Measurements from ENCODE around the gene ZNF276. TPM values are rescaled to one million over a fixed set of nuclear protein-coding genes. Genes with fewer than 3 reads are reported as not detected.

The ZNF276 gene
- polyA plus RNA-seq, 1 of the 3 experiments (the other 2 are of a cell fraction) = 24.9 TPM

GRCh38 chr16:89704281-89704680 is 17.1 kb upstream of the ZNF276 start:
- WGBS (ENCODE audit: low lambda C conversion rate) = 87% methylated on average over 13 of the region's 13 CpGs
- Histone ChIP-seq H3K79me2 (ENCODE audit: insufficient read depth) (no peaks in the 10 kb centered on the region), H3K27ac (ENCODE audit: low read depth in 2 of 2, low read length in 1 of 2) (no peak overlapping the region), H3K9ac (no peak overlapping the region), H4K20me1 (ENCODE audit: insufficient read depth) (peaks cover 8% of the 10 kb centered on the region), H3K27me3 (ENCODE audit: insufficient read depth) (no peaks in the 10 kb centered on the region), H3K9me3 (no peaks in the 10 kb centered on the region), H2AFZ (ENCODE audit: low read depth) (no peak overlapping the region), H3K36me3 (replicated peaks in 1 of 2; ENCODE audit: control insufficient read depth in 1 of 2, insufficient read depth in 2 of 2, low read length in 1 of 2) (peaks cover 0 to under 1% of the 10 kb centered on the region in 2 experiments), H3K4me3 (ENCODE audit: low read depth in 2 of 2, low read length in 1 of 2) (no peak overlapping the region), H3K4me2 (no peak overlapping the region), H3K9me2 (no peaks in the 10 kb centered on the region), H3F3A (replicated peaks; ENCODE audit: insufficient read depth) (peaks cover 20% of the 10 kb centered on the region), H3K4me1 (ENCODE audit: control insufficient read depth in 1 of 2, insufficient read depth in 2 of 2, low read depth in 1 of 2, low read length in 1 of 2) (peaks cover 9 to 16% of the 10 kb centered on the region in 2 experiments; a peak in 2 of 4 replicates)
- DNase-seq = no peak
- ChIA-PET CTCF (interaction anchor here (1.4 kb wide), 1 partner anchor 18 kb away, joined by 3 read pairs; the partner anchor contains the start of gene CDK10), POLR2A (no interaction called here)
- TF ChIP-seq CTCF (IDR thresholded peaks at IDR 0.05) (no peak), MAX (IDR thresholded peaks at IDR 0.05; ENCODE audit: low read depth) (no peak), RXRA (IDR thresholded peaks at IDR 0.05; ENCODE audit: borderline replicate concordance, low read depth) (no peak), CHD2 (IDR thresholded peaks at IDR 0.05; ENCODE audit: low read length, partially characterized antibody) (no peak), POLR2AphosphoS5 (IDR thresholded peaks at IDR 0.05; ENCODE audit: low read depth, low read length) (no peak), IRF3 (IDR thresholded peaks at IDR 0.05; ENCODE audit: low read depth, low read length) (no peak), FOXM1 (IDR thresholded peaks at IDR 0.05; ENCODE audit: low read depth) (no peak), PBX3 (IDR thresholded peaks at IDR 0.05) (no peak), ZBTB33 (IDR thresholded peaks at IDR 0.05; ENCODE audit: borderline replicate concordance, low read depth) (no peak), FOSL2 (IDR thresholded peaks at IDR 0.05; ENCODE audit: borderline replicate concordance, low read depth) (no peak), TAF1 (IDR thresholded peaks at IDR 0.05; ENCODE audit: borderline replicate concordance, low read depth, low read length) (no peak), YY1 (IDR thresholded peaks at IDR 0.05; ENCODE audit: low read depth) (no peak), RFX5 (IDR thresholded peaks at IDR 0.05; ENCODE audit: low read length) (no peak), SMC3 (IDR thresholded peaks at IDR 0.05; ENCODE audit: low read depth, low read length) (no peak), EP300 (IDR thresholded peaks at IDR 0.05; ENCODE audit: borderline replicate concordance in 1 of 2, low read depth in 1 of 2, low read length in 1 of 2) (no peak), GATA2 (CRISPR knock-in tag; IDR thresholded peaks at IDR 0.05) (no peak), MXI1 (IDR thresholded peaks at IDR 0.05; ENCODE audit: low read depth, low read length) (no peak), RCOR1 (IDR thresholded peaks at IDR 0.05; ENCODE audit: low read length) (no peak), RAD21 (IDR thresholded peaks at IDR 0.05; ENCODE audit: low read length) (no peak)

All from SK-N-SH (cell line).